Ishikawa (cell line): ENCODE measurements around the gene FRAS1.

Experiments used
- CEBPB ChIP-seq: IDR thresholded peaks from 2 replicates; pipeline ENCODE4 v1.6.1; 2012
- EGR1 ChIP-seq: IDR thresholded peaks from 2 replicates; pipeline ENCODE4 v1.6.1; 2012
- EP300 ChIP-seq: IDR thresholded peaks from 2 replicates; pipeline ENCODE4 v1.6.1; 2012; ENCODE audit warnings: borderline replicate concordance
- FOXM1 ChIP-seq: IDR thresholded peaks from 2 replicates; pipeline ENCODE4 v1.6.1; 2012; ENCODE audit warnings: low read depth, borderline replicate concordance
- NFIC ChIP-seq: IDR thresholded peaks from 2 replicates; pipeline ENCODE4 v1.6.1; 2012
- RAD21 ChIP-seq: IDR thresholded peaks from 2 replicates; pipeline ENCODE4 v1.6.1; 2012; ENCODE audit warnings: low read depth
- TAF1 ChIP-seq: IDR thresholded peaks from 2 replicates; pipeline ENCODE4 v1.6.1; 2012; ENCODE audit warnings: low read depth, mild to moderate bottlenecking
- TCF12 ChIP-seq: IDR thresholded peaks from 2 replicates; pipeline ENCODE4 v1.6.1; 2012; ENCODE audit warnings: low read depth
- TEAD4 ChIP-seq: IDR thresholded peaks from 2 replicates; pipeline ENCODE4 v1.6.1; 2012
- TF ChIP-seq, protein P1 (sequence below): IDR thresholded peaks from 2 replicates; pipeline ENCODE4 v1.6.1; 2012
- TF ChIP-seq, protein P2 (sequence below): IDR thresholded peaks from 2 replicates; pipeline ENCODE4 v1.6.1; 2012; ENCODE audit warnings: low read depth, mild to moderate bottlenecking

DNA sequence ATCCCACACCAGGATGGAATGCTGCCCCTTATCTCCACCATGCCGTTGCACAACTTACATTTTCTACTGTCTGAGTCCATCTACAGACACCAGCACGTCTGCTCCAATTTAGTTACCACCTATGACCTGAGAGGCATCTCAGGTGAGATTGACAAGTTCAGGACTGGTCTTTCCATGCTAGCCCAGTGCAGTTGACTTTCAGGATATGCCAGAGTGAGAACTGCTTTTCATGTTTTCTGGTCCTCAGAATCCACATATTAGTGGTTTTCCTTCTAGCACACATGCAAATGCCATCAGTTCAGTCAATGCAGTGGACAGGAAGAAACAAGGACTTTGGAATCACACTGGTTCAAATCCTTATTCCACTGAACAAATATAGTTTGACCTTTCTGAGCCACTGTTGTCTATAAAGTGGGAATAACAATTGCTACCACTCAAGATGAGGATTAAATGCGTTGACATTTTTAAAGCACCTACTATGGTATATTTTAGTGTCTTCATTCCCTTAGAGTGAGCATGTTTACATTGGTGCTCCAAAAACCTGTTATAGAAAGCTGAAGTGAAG lies 456.4 kb downstream of the FRAS1 start:
- TF ChIP-seq TEAD4 (no peak), FOXM1 (no peak), RAD21 (no peak), CEBPB (no peak), TAF1 (no peak), EP300 (no peak), TCF12 (no peak), EGR1 (no peak), NFIC (no peak)
- TF ChIP-seq, protein P1, sequence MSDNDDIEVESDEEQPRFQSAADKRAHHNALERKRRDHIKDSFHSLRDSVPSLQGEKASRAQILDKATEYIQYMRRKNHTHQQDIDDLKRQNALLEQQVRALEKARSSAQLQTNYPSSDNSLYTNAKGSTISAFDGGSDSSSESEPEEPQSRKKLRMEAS = no peak
- TF ChIP-seq, protein P2, sequence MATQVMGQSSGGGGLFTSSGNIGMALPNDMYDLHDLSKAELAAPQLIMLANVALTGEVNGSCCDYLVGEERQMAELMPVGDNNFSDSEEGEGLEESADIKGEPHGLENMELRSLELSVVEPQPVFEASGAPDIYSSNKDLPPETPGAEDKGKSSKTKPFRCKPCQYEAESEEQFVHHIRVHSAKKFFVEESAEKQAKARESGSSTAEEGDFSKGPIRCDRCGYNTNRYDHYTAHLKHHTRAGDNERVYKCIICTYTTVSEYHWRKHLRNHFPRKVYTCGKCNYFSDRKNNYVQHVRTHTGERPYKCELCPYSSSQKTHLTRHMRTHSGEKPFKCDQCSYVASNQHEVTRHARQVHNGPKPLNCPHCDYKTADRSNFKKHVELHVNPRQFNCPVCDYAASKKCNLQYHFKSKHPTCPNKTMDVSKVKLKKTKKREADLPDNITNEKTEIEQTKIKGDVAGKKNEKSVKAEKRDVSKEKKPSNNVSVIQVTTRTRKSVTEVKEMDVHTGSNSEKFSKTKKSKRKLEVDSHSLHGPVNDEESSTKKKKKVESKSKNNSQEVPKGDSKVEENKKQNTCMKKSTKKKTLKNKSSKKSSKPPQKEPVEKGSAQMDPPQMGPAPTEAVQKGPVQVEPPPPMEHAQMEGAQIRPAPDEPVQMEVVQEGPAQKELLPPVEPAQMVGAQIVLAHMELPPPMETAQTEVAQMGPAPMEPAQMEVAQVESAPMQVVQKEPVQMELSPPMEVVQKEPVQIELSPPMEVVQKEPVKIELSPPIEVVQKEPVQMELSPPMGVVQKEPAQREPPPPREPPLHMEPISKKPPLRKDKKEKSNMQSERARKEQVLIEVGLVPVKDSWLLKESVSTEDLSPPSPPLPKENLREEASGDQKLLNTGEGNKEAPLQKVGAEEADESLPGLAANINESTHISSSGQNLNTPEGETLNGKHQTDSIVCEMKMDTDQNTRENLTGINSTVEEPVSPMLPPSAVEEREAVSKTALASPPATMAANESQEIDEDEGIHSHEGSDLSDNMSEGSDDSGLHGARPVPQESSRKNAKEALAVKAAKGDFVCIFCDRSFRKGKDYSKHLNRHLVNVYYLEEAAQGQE = no peak
